ENCODE measurements around the gene NMS. TPM values are rescaled to one million over a fixed set of nuclear protein-coding genes. Genes with fewer than 3 reads are reported as not detected.

NMS gene
- total RNA-seq = not detected in 2 replicates

GRCh38 chr2:100470182-100470581 lies at the start of gene NMS:
TSS of gene NMS (plus strand) at chr2:100470482. CDS start at chr2:100470489, 7 bp downstream.

Other genes starting within 250 kb of the NMS start
- 0.39 and 0.86 TPM in 2 replicates for gene LONRF2, start 148.0 kb upstream of the NMS start, total RNA-seq
- 6.4 and 9.3 TPM in 2 replicates for gene CHST10, start 52.8 kb upstream of the NMS start, total RNA-seq
- 13.4 and 16.5 TPM in 2 replicates for gene PDCL3, start 92.5 kb downstream of the NMS start, total RNA-seq